T-helper 2 cell treated with Interferon-gamma antibody and Interleukin-4, amounts not matched to agents 100 ng/mL and 5 ng/mL, for 36 hours (primary cell): ENCODE results near the gene SFXN5. TPM values are rescaled to one million over a fixed set of nuclear protein-coding genes. Genes with fewer than 3 reads are reported as not detected.
"Not testable (repeated sequence)": the region's sequence is repeated elsewhere in the genome, so short reads cannot be mapped to it uniquely, and the experiment has no call there.

Source experiments
- intact Hi-C: fragments of 100-400 bp; cut with micrococcal nuclease; formaldehyde crosslinking; loops from one replicate; pipeline ENCODE4 v1.15.1; 2023
- total RNA-seq: library from RNA; stranded (reverse); gene quantifications from 2 replicates; pipeline ENCODE4 v1.2.3, GENCODE V29; 2022

The SFXN5 gene
- total RNA-seq, 1 donor from 2014 or later: 13.7 TPM

- intact Hi-C loops: no loop called here
Measured at GRCh38 chr2:73103018-73103542, 31.6 kb upstream of the SFXN5 start.

GRCh38 chr2:73101626-73102256 is 30.2 kb upstream of the SFXN5 start:
- intact Hi-C loops: no loop called here

- intact Hi-C loops: no loop called here
Measured at GRCh38 chr2:73100956-73101355, 29.4 kb upstream of the SFXN5 start.

GRCh38 chr2:73099486-73099885 is 28.0 kb upstream of the SFXN5 start:
- intact Hi-C loops: no loop called here

- intact Hi-C loops: no loop called here
Measured at GRCh38 chr2:73095910-73096309, 24.4 kb upstream of the SFXN5 start.

GRCh38 chr2:73093601-73094218 is 22.2 kb upstream of the SFXN5 start:
- intact Hi-C loops: not testable (repeated sequence)

GRCh38 chr2:73092146-73092783 is 20.8 kb upstream of the SFXN5 start:
- intact Hi-C loops: no loop called here

GRCh38 chr2:73091696-73092095 is 20.2 kb upstream of the SFXN5 start:
- intact Hi-C loops: no loop called here

GRCh38 chr2:73091164-73091563 is 19.7 kb upstream of the SFXN5 start:
- intact Hi-C loops: no loop called here

GRCh38 chr2:73089270-73090030 is 17.9 kb upstream of the SFXN5 start:
- intact Hi-C loops: loop anchor here (5.0 kb wide), 1 partner anchor 97 kb away; no protein-coding TSS in a partner anchor

- intact Hi-C loops: loop anchor here (5.0 kb wide), 1 partner anchor 96 kb away; no protein-coding TSS in a partner anchor
Measured at GRCh38 chr2:73088703-73089102, 17.2 kb upstream of the SFXN5 start.

- intact Hi-C loops: loop anchor here (5.0 kb wide), 1 partner anchor 96 kb away; no protein-coding TSS in a partner anchor
Measured at GRCh38 chr2:73088211-73088610, 16.7 kb upstream of the SFXN5 start.

GRCh38 chr2:73087311-73087710 is 15.8 kb upstream of the SFXN5 start:
- intact Hi-C loops: loop anchor here (5.0 kb wide), 1 partner anchor 95 kb away; no protein-coding TSS in a partner anchor

GRCh38 chr2:73085691-73086090 is 14.2 kb upstream of the SFXN5 start:
- intact Hi-C loops: loop anchor here (1.0 to 5.0 kb wide), 5 partner anchors 71 to 127 kb away; no protein-coding TSS in a partner anchor

GRCh38 chr2:73084971-73085370 is 13.5 kb upstream of the SFXN5 start:
- intact Hi-C loops: loop anchor here (1.0 to 5.0 kb wide), 5 partner anchors 71 to 127 kb away; no protein-coding TSS in a partner anchor

- intact Hi-C loops: loop anchor here (2.0 kb wide), 1 partner anchor 79 kb away; no protein-coding TSS in a partner anchor
Measured at GRCh38 chr2:73083886-73084800, 12.6 kb upstream of the SFXN5 start.

- intact Hi-C loops: no loop called here
Measured at GRCh38 chr2:73082523-73083410, 11.3 kb upstream of the SFXN5 start.

- intact Hi-C loops: no loop called here
Measured at GRCh38 chr2:73081181-73081671, 9.7 kb upstream of the SFXN5 start.
